UCSD-AML1 (cell line): ENCODE measurements around the gene ZNF324.
"Not testable (repeated sequence)": the region's sequence is repeated elsewhere in the genome, so short reads cannot be mapped to it uniquely, and the experiment has no call there.

Source experiments
- DNase-seq: peaks from one replicate; lab custom pipeline; 2025; ENCODE audit not compliant: unreplicated experiment; lab: John Stamatoyannopoulos, UW

ZNF324 gene

DNA sequence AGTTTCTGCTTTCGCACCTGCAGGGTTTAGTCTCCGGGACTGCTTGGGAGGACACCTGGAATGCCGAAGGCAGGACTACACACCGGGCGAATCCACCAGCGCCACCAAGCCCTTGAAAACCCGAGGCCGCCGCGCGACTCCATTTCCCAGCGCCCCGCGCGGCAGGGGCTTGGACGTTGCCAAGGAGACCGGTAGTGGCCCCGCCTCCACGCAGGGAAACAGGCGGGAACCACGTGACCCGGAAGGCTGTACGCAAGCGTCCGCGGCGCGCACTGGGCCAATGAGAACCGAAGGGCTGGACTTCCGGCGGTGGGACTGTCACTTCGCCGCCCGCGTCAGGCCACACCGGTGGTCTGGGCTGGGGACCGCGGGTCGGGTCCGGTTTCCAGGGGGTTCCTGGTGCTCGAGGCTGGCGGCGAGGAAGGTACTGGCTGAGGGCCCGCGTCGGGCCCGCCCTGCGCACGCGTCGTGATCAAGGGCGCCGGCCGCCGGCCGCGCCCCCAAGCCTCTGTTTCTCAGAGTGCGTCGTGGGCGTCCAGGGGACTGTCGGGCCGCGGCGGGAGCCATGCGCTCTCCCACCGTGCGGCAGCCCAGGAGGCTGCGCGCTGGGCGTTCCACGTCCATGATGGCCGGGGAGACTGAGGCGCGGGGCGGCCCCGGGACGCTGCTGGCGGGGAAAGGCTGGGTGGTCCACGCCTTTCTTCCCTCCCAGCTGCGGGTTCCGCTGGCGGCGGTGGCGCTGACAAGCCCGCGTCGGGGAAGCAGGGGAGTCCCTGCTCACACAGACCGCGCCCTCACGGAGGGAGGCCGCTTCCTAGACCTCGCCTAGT, at the start of gene ZNF324:
TSS of gene ZNF324 (plus strand) at position 321 of the 830 bp plus-strand sequence. CDS start 2,106 bp downstream, outside the sequence.
- peak; percentile 96 for DNase-seq

- no peak for DNase-seq
Observed at GRCh38 chr19:58428617-58429016, 38.3 kb upstream of the ZNF324 start.

- DNase-seq, result no peak
Observed at GRCh38 chr19:58429745-58430144, 37.1 kb upstream of the ZNF324 start.

- DNase-seq, result no peak
Observed at GRCh38 chr19:58434217-58434616, 32.7 kb upstream of the ZNF324 start.

GRCh38 chr19:58439576-58440554, 27.0 kb upstream of the ZNF324 start, which contains the start of gene ZNF132:
ZNF132 (minus strand) TSS chr19:58440153; CDS start chr19:58439821, 332 bp downstream.
- peak; percentile 89 for DNase-seq

GRCh38 chr19:58440556-58440955, 26.3 kb upstream of the ZNF324 start:
- DNase-seq, result no peak

DNA sequence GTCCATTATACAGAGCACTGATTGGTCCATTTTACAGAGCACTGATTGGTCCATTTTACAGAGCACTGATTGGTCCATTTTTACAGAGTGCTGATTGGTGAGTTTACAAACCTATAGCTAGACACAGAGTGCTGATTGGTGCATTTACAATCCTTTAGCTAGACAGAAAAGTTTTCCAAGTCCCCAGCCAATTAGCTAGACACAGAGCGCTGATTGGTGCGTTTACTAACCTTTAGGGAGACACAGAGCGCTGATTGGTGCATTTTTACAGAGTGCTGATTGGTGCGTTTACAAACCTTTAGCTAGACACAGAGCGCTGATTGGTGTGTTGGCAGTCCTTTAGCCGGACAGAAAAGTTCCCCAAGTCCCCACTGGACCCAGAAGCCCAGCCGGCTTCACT, 23.9 kb upstream of the ZNF324 start:
- DNase-seq, result not testable (repeated sequence)

DNA sequence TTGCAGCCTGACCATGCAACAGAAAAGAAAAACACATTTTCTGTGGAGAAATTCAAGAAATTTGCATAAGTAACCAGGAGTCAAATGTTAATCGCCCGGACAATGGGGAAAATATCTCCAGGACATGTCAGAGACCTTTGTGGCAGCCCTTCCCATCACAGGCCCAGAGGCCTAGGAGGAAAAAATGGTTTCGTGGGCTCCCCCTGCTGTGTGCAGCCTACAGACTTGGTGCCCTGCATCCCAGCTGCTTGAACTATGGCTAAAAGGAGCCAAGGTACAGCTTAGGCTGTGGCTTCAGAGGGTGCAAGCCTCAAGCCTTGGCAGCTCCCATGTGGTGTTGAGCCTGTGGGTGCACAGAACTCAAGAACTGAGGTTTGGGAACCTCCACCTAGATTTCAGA, 18.0 kb upstream of the ZNF324 start:
- DNase-seq, result not testable (repeated sequence)

DNA sequence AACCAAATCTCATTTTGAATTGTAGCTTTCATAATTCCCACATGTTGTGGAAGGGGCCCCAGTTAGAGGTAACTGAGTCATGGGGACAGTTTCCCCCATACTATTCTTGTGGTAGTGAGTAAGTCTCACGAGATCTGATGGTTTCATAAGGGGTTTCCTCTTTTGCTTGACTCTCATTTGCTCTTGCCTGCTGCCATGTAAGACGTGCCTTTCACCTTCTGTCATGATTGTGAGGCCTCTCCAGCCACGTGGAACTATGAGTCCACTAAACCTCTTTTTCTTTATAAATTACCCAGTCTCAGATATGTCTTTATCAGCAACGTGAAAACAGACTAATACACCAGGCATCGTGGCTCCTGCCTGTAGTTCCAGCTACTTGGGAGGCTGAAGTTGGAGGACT, 16.9 kb upstream of the ZNF324 start:
- DNase-seq, result not testable (repeated sequence)

GRCh38 chr19:58450856-58451357, 16.0 kb upstream of the ZNF324 start:
- no peak for DNase-seq

GRCh38 chr19:58451358-58452101, 15.3 kb upstream of the ZNF324 start, which contains the start of gene ZNF324B:
ZNF324B (plus strand) TSS chr19:58451622; CDS start chr19:58453702, 2,080 bp downstream.
- peak; percentile 96 for DNase-seq

DNA sequence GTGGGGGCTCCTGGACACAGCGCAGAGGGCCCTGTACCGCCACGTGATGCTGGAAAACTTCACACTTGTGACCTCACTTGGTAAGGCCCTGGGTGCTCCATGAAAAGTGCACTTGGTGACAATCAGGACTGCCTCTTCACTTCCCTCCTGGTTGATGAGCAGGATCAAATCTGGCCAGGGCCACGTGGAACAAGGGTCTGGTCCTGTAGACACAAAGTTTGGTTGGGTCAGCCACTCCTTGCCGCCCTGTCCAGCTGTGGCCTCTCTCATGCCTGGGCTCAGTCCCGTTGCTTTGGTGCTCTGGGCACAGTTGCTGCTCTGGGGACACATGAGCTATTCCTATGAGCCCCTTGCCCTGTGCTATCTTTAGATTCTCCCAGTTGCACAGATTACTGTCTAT, 13.1 kb upstream of the ZNF324 start:
- no peak for DNase-seq

DNA sequence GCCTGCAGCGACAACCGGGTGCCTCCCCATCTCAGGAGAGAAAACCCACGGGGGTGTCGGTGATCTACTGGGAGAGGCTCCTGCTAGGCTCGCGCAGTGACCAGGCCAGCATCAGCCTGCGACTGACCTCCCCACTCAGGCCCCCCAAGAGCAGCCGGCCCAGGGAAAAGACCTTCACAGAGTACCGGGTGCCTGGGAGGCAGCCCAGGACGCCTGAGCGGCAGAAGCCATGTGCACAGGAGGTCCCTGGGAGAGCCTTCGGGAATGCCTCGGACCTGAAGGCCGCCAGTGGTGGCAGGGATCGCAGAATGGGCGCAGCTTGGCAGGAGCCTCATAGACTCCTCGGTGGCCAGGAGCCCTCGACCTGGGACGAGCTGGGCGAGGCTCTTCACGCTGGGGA, 11.6 kb upstream of the ZNF324 start:
- no peak for DNase-seq

- no peak for DNase-seq
Observed at GRCh38 chr19:58456111-58456510, 10.8 kb upstream of the ZNF324 start.

- DNase-seq, result no peak
Observed at GRCh38 chr19:58460039-58460438, 6.8 kb upstream of the ZNF324 start.

DNA sequence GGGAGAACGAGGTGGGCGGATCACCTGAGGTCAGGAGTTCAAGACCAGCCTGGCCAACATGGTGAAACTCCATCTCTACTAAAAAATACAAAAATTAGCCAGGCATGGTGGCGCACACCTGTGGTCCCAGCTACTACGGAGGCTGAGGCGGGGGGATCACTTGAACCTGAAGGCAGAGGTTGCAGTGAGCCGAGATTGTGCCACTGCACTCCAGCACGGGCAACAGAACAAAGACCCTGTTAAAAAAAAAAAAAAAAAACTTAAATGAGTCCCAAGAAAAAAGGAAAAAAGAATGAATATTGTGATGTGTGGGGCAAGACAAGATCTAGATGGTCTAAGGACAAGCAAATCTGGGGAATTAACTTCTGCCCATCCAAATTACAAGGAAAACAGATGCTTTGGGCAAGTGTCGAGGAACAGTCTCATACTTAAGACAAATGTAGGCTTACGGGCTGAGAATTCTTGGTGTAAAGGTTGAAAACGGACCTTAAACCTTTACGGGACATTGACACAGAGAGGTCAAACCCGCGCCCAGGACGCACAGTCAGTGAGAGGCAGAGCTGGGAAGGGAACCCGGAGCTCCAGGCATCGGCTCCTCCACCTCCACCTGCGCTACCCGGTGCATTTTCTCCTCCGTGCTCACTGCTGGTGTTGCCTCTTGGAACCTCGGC, 656 bp upstream of the ZNF324 start:
- DNase-seq, result no peak

DNA sequence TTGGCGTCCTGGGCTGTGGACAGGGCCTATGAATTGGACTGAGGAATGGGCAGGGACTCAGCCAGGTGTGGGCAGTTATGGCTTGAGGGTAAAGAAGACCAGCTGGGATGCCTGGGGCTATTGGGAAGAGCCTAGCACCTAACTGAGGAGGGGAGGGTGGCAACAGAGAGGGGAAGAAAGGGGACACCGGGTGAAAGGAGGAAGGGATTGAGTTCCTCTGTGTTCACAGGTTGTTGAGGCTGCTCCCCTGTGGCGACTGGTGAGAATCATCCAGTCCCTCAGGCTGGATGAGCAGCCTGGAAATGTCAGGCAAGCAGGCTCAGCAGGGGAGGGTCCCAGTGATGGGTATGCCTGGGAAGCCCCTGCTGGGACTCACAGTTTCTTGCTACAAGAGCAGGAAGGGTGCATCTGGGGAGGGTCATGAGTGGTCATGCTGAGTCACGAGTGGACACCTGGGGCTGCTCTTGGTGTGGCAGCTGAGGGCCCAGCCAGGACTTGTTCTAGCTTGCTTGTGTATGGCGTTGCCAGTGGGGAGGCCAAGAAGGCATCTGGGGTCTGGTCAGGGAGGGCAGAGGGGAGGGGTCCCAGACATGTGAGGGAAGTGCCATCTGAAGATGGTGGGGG, 1.4 kb downstream of the ZNF324 start:
- DNase-seq, result no peak

GRCh38 chr19:58469241-58470013, 2.5 kb downstream of the ZNF324 start:
- DNase-seq, result no peak
